Trophoblast cell (in vitro differentiated cells and primary cell): ENCODE data around the gene FOCAD.

Experiments used
- DNase-seq, 2 donors: peaks; one replicate each; pipeline ENCODE4 v3.0.0-alpha.2; 2016
- H2AFZ ChIP-seq: 2 replicates; pipeline ENCODE4 v1.6.1; 2013; ENCODE audit warnings: low read length, moderate library complexity, mild to moderate bottlenecking; ENCODE audit not compliant: insufficient read depth, poor library complexity
- H2AK5ac ChIP-seq: 2 replicates; pipeline ENCODE4 v1.6.1; 2013; ENCODE audit warnings: mild to moderate bottlenecking, low read length
- H2BK120ac ChIP-seq: 2 replicates; pipeline ENCODE4 v1.6.1; 2013; ENCODE audit warnings: low read length, mild to moderate bottlenecking, moderate library complexity; ENCODE audit not compliant: insufficient read depth, poor library complexity
- H2BK12ac ChIP-seq: 2 replicates; pipeline ENCODE4 v1.6.1; 2013; ENCODE audit warnings: mild to moderate bottlenecking, low read length, moderate library complexity
- H2BK5ac ChIP-seq: 2 replicates; pipeline ENCODE4 v1.6.1; 2013; ENCODE audit warnings: low read length, low read depth, moderate library complexity, mild to moderate bottlenecking; ENCODE audit not compliant: poor library complexity
- H3K14ac ChIP-seq: 2 replicates; pipeline ENCODE4 v1.6.1; 2013; ENCODE audit warnings: mild to moderate bottlenecking, low read length
- H3K18ac ChIP-seq: 2 replicates; pipeline ENCODE4 v1.6.1; 2013; ENCODE audit warnings: mild to moderate bottlenecking, low read length
- H3K23ac ChIP-seq: 2 replicates; pipeline ENCODE4 v1.6.1; 2013; ENCODE audit warnings: low read length
- H3K27ac ChIP-seq: 2 replicates; pipeline ENCODE4 v1.5.1; 2013; ENCODE audit warnings: low read depth, mild to moderate bottlenecking, inconsistent platforms, low read length, moderate library complexity
- H3K27me3 ChIP-seq: 2 replicates; pipeline ENCODE4 v1.6.1; 2013; ENCODE audit warnings: inconsistent platforms, mild to moderate bottlenecking, low read length, moderate library complexity; ENCODE audit not compliant: insufficient read depth
- H3K36me3 ChIP-seq, 2 experiments: 1 replicate in 1 of 2; 2 replicates in 1 of 2; pipeline ENCODE4 v1.6.1; 2013; ENCODE audit warnings: low read length in 2 of 2, mild to moderate bottlenecking in 2 of 2, moderate library complexity in 1 of 2; ENCODE audit not compliant: insufficient read depth in 2 of 2, control insufficient read depth in 1 of 2
- H3K4ac ChIP-seq: 2 replicates; pipeline ENCODE4 v1.6.1; 2013; ENCODE audit warnings: low read depth, mild to moderate bottlenecking, low read length, moderate library complexity
- H3K4me1 ChIP-seq, 2 experiments: 1 replicate in 1 of 2; 2 replicates in 1 of 2; pipeline ENCODE4 v1.6.1; 2013; ENCODE audit warnings: low read length in 2 of 2, mild to moderate bottlenecking in 2 of 2, moderate library complexity in 1 of 2; ENCODE audit not compliant: insufficient read depth in 2 of 2, control insufficient read depth in 1 of 2
- H3K4me2 ChIP-seq: 2 replicates; pipeline ENCODE4 v1.6.1; 2013; ENCODE audit warnings: inconsistent platforms, mild to moderate bottlenecking, low read length, moderate library complexity
- H3K4me3 ChIP-seq: 2 replicates; pipeline ENCODE4 v1.5.1; 2013; ENCODE audit warnings: mild to moderate bottlenecking, low read depth, low read length, inconsistent platforms
- H3K79me1 ChIP-seq: one replicate; pipeline ENCODE4 v1.6.1; 2013; ENCODE audit warnings: low read length
- H3K79me2 ChIP-seq: 2 replicates; pipeline ENCODE4 v1.6.1; 2013; ENCODE audit warnings: low read length, mild to moderate bottlenecking; ENCODE audit not compliant: control insufficient read depth, insufficient read depth, poor library complexity
- H3K9ac ChIP-seq: 2 replicates; pipeline ENCODE4 v1.6.1; 2013; ENCODE audit warnings: mild to moderate bottlenecking, low read length
- H3K9me3 ChIP-seq: 2 replicates; pipeline ENCODE4 v1.6.1; 2013; ENCODE audit warnings: low read depth, mild to moderate bottlenecking, control low read depth, inconsistent platforms, low read length; ENCODE audit not compliant: insufficient read depth
- H4K12ac ChIP-seq: 2 replicates; pipeline ENCODE4 v1.6.1; 2013; ENCODE audit warnings: low read depth, mild to moderate bottlenecking, low read length, moderate library complexity
- H4K8ac ChIP-seq: 2 replicates; pipeline ENCODE4 v1.6.1; 2013; ENCODE audit warnings: low read depth, mild to moderate bottlenecking, low read length, moderate library complexity
- H4K91ac ChIP-seq: one replicate; pipeline ENCODE4 v1.6.1; 2013; ENCODE audit warnings: low read depth, mild to moderate bottlenecking, low read length, moderate library complexity
- WGBS: extraction: QIAGEN DNeasy Blood & Tissue Kit; methylation state at CpG from one replicate; pipeline ENCODE4 v1.1.7; 2013; ENCODE audit warnings: missing lambda C conversion rate; ENCODE audit not compliant: insufficient read length, insufficient coverage; ENCODE audit errors: extremely low coverage; 5-methylcytosine and 5-hydroxymethylcytosine counted together

The FOCAD gene

DNA sequence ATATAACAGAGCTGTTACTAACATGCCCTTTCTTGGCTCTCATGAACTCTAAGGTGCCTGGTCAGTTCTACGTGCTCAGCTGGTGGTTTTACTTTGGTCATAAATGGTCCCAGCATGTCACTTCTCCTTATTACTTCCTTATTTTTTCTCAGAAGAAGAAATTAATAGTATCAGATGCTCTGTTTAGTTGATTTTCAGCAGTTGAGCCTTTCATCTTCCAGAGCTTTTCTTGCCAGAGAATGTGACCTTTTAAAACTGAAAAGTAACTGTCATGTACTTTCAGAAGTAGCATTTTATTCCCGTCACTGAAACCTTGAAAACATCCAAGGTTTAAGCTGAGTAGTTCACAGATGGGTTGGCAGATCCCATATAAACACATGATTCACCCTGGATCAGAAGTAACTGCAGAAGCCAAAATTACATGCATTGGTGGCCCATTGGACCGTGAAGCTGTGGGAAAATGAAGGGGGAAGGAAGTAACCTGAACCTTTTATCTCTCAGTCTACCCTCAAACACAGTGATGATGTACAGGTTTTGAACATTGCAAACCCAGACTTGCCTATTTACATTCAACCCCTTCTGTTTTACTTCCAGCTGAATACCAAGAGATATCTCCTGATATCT is 296.9 kb downstream of the FOCAD start:
- DNase-seq = no peak
- Histone ChIP-seq H2BK12ac (no peak overlapping the region), H3K79me2 (no peaks in the 10 kb centered on the region), H2BK5ac (no peak overlapping the region), H2BK120ac (no peak overlapping the region), H3K9ac (no peak overlapping the region), H3K27me3 (no peaks in the 10 kb centered on the region), H4K91ac (no peak overlapping the region), H3K4ac (no peak overlapping the region), H3K14ac (no peak overlapping the region), H3K4me2 (no peak overlapping the region), H3K79me1 (no peaks in the 10 kb centered on the region), H3K9me3 (no peaks in the 10 kb centered on the region), H3K4me1 (no peaks in the 10 kb centered on the region), H3K23ac (no peak overlapping the region), H3K18ac (no peak overlapping the region), H2AFZ (no peak overlapping the region), H4K12ac (no peak overlapping the region), H4K8ac (no peak overlapping the region), H2AK5ac (no peak overlapping the region), H3K4me3 (no peak overlapping the region), H3K36me3 (peaks cover 2% of the 10 kb centered on the region in 2 experiments), H3K27ac (no peak overlapping the region)
- WGBS = no CpG with 5 or more reads among the region's 3 CpGs

GRCh38 chr9:20981486-20981885 is 297.4 kb downstream of the FOCAD start:
- Histone ChIP-seq H3K9me3 (no peaks in the 10 kb centered on the region), H2BK5ac (no peak overlapping the region), H3K14ac (no peak overlapping the region), H3K23ac (no peak overlapping the region), H4K91ac (no peak overlapping the region), H3K79me1 (no peaks in the 10 kb centered on the region), H4K8ac (no peak overlapping the region), H3K4ac (no peak overlapping the region), H3K4me2 (no peak overlapping the region), H2AFZ (no peak overlapping the region), H4K12ac (no peak overlapping the region), H3K4me1 (no peaks in the 10 kb centered on the region), H3K18ac (no peak overlapping the region), H2BK12ac (no peak overlapping the region), H3K4me3 (no peak overlapping the region), H3K79me2 (no peaks in the 10 kb centered on the region), H3K9ac (no peak overlapping the region), H3K27ac (no peak overlapping the region), H2BK120ac (no peak overlapping the region), H2AK5ac (no peak overlapping the region), H3K36me3 (peaks cover 2 to 3% of the 10 kb centered on the region in 2 experiments), H3K27me3 (no peaks in the 10 kb centered on the region)
- peak in 1 of 2 donors; percentile 25 for DNase-seq
- whole genome bisulfite sequencing = no CpG with 5 or more reads among the region's 2 CpGs

- no peak overlapping the region for H2BK5ac ChIP-seq
- H2BK12ac ChIP-seq = no peak overlapping the region
- H3K4me3 ChIP-seq = no peak overlapping the region
- no peak overlapping the region for H4K8ac ChIP-seq
- H3K79me1 ChIP-seq = no peaks in the 10 kb centered on the region
- no peak overlapping the region for H3K23ac ChIP-seq
- no peaks in the 10 kb centered on the region for H3K9me3 ChIP-seq
- H3K4ac ChIP-seq = no peak overlapping the region
- no peak overlapping the region for H3K4me2 ChIP-seq
- whole genome bisulfite sequencing = no CpG with 5 or more reads among the region's 3 CpGs
- no peak overlapping the region for H3K18ac ChIP-seq
- no peaks in the 10 kb centered on the region for H3K79me2 ChIP-seq
- H4K91ac ChIP-seq = no peak overlapping the region
- H3K9ac ChIP-seq = no peak overlapping the region
- no peak overlapping the region for H4K12ac ChIP-seq
- no peaks in the 10 kb centered on the region for H3K27me3 ChIP-seq
- no peak overlapping the region for H3K14ac ChIP-seq
- H2AFZ ChIP-seq = no peak overlapping the region
- H2AK5ac ChIP-seq = no peak overlapping the region
- H3K27ac ChIP-seq = no peak overlapping the region
- no peak overlapping the region for H2BK120ac ChIP-seq
- no peaks in the 10 kb centered on the region for H3K4me1 ChIP-seq
- DNase-seq = peak in 1 of 2 donors; percentile 61
- H3K36me3 ChIP-seq = peaks cover 4 to 5% of the 10 kb centered on the region in 2 experiments
Observed at GRCh38 chr9:20984506-20984905, 300.4 kb downstream of the FOCAD start.

- H2BK120ac ChIP-seq = no peak overlapping the region
- H4K12ac ChIP-seq = no peak overlapping the region
- H3K79me2 ChIP-seq = no peaks in the 10 kb centered on the region
- H2BK12ac ChIP-seq = no peak overlapping the region
- no peak overlapping the region for H4K8ac ChIP-seq
- no CpG with 5 or more reads among the region's 6 CpGs for WGBS
- no peak overlapping the region for H4K91ac ChIP-seq
- no peaks in the 10 kb centered on the region for H3K4me1 ChIP-seq
- no peaks in the 10 kb centered on the region for H3K27me3 ChIP-seq
- no peak overlapping the region for H2AK5ac ChIP-seq
- no peak overlapping the region for H3K14ac ChIP-seq
- no peaks in the 10 kb centered on the region for H3K9me3 ChIP-seq
- no peak overlapping the region for H3K27ac ChIP-seq
- no peak overlapping the region for H2BK5ac ChIP-seq
- H3K4me2 ChIP-seq = no peak overlapping the region
- no peak overlapping the region for H3K9ac ChIP-seq
- H3K79me1 ChIP-seq = no peaks in the 10 kb centered on the region
- no peak overlapping the region for H3K23ac ChIP-seq
- no peak overlapping the region for H3K4ac ChIP-seq
- no peak overlapping the region for H3K18ac ChIP-seq
- DNase-seq = no peak
- no peak overlapping the region for H2AFZ ChIP-seq
- H3K4me3 ChIP-seq = peak overlapping the region; percentile 43
- peaks cover 8 to 14% of the 10 kb centered on the region in 2 experiments for H3K36me3 ChIP-seq
Observed at GRCh38 chr9:20985851-20986600, 302.0 kb downstream of the FOCAD start.
